GM21737 (cell line): ENCODE data around the gene VIPR2.
"Not testable (repeated sequence)": the region's sequence is repeated elsewhere in the genome, so short reads cannot be mapped to it uniquely, and the experiment has no call there.

Experiments used
- ATAC-seq: cut with Tn5 transposase; IDR thresholded peaks from one replicate; pipeline ENCODE4 v1.9.1; 2021; ENCODE audit warnings: mild to moderate bottlenecking, moderate library complexity; ENCODE audit not compliant: unreplicated experiment

Gene VIPR2, protein sequence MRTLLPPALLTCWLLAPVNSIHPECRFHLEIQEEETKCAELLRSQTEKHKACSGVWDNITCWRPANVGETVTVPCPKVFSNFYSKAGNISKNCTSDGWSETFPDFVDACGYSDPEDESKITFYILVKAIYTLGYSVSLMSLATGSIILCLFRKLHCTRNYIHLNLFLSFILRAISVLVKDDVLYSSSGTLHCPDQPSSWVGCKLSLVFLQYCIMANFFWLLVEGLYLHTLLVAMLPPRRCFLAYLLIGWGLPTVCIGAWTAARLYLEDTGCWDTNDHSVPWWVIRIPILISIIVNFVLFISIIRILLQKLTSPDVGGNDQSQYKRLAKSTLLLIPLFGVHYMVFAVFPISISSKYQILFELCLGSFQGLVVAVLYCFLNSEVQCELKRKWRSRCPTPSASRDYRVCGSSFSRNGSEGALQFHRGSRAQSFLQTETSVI

DNA sequence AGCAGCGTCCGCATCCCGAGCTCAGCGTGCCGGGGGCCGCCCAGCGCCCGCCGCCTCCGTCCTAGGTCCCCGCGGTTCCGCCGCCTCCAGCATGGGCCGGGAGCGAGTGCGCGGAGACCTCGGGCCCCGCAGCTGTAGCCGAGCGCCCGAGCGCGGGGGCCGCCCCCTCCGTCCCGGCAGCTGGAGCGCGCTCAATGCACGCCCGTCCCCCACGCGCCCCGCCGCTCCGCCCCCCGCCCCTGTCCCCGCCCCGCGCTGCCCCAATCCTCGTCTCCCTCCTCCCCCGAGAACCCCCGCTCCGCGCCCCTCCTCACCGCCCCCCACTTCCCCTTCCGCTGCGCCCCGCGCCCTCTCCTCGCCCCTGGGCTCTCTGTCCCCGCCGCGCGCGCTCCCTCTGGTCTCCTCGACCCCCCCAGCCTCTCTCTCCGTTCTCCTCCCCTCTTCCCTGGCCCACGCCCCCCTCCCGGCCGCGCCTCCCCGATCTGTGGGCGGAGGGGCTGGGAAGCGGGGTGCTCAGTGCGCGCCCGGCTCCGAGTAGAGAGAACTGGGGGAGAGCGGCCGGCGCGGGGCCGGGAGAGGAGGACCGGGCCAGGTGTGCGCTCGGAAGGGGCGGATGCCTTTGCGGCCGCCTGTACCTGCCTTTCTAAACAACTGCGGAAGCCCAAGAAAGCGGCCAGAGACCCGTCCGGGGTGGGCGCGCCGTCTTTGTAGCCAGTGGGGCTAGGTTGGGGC lies at the start of gene VIPR2:
VIPR2 (minus strand) TSS at position 110 of the 732 bp plus-strand sequence; CDS start at position 14, 96 bp downstream.
- no peak for ATAC-seq

DNA sequence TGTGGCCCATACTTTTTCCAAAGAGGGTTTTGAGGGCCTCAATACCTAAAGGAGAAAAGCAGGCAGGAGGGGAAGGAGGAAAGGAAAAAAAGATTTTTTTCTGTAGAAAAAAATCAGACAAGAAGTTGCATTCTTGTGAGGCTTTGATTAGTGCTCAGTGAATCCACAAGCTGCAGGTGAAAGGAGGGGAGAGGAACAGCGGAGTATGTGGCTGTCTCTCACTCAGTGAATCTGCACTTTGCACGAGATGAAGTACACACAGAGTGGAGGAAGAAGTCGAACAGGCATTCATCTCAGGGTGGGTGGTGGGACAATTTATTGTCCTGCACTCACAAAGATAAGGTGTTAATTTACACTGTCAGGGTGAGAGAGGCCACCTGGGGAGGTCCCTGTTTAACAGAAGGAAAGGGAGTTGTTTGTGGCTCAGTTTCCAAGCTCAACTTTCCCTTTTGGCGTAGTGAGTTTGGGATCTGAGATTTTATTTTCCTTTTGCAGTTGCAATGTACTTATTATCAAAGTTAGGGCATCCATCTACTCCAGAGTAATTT lies 49.0 kb upstream of the VIPR2 start:
- no peak for ATAC-seq

DNA sequence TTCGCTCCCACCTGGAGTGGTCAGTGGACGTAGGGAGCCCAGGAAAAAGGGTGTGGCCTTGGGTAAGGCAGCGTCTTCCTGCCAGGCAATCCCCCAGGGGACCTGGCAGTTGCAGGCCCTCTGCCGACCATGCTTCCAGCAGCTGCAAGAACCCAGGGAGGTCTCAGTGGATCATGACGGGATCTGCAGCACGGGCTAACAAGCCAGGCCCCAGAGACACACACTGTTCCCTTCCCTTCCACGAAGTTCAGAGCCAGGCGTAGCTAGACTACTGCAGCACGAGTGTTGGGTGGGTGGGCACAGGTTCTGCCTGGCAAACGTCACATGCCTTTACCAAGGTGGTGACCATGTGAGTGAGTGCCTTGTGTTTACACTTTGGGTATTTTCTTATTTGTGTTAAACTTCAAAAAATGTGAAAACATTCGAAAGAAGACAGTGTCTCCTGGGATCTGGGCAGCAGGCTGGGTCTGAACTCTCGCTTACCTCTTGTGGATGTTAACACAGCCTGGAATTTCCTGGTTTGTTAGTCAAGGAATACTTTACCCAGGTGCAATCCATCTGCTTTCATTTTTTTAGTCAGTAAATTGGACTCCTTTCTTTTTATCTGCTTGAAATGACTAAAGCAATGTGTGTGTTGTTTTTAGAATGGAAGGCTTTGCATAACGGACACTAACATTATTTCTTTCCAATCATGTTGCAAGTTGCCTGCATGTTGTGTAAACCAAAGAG lies 48.2 kb upstream of the VIPR2 start:
- ATAC-seq = no peak

DNA sequence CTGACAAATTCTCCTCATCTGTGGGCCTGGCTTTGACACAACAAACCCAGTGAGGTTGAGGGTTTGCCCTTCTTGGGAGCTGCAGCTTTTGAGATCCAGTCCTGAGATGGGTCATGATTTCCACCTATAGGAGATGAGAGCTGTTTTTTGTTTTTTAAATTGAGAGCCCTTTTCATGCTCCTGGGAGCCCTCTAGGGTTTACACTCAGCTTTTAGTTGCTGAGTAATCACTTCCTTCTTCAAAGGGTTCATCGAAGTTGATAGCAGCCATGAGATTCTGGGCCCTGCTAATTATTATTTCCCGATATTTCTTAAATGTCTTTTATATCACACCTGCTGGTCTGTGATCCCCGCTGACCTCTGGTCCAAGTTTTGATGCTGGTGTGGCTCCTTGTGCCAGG lies 47.3 kb upstream of the VIPR2 start:
- no peak for ATAC-seq

DNA sequence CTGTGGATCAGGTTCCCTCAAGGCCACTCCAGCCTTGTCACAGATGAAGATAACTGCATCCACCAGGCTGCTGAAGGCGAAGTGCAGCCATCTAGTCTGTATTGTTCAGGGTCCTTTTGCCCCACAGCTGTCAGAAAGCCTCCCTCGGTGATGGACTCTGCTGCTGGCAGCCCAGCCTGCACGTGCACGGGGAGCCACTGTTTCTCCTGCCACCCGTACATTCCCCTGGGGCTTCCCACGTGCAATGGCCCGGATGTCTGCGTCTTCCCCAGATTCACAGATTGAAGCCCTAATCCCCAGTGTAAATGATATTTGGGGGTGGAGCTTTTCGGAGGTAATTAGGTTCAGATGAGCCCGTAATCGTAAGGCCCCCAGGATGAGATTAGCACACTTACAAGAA lies 46.6 kb upstream of the VIPR2 start:
- no peak for ATAC-seq

DNA sequence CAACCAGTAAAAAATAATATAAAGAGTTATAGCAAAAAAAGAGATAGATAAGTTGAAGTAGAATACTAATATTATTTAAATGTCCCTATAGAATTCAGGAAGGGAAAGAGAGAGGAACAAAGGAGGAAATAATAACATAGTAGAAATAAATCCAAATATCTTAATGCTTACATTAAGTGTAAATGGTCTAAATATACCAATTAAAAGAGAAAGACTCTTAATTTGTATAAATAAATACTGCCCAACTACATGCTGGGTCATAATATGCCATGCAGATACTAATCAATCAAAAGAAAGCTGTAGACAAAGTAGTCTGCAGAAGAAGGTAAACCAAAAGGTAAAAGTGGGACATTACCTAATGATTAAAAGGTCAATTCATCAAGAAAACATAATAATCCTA lies 43.3 kb upstream of the VIPR2 start:
- ATAC-seq = no peak

DNA sequence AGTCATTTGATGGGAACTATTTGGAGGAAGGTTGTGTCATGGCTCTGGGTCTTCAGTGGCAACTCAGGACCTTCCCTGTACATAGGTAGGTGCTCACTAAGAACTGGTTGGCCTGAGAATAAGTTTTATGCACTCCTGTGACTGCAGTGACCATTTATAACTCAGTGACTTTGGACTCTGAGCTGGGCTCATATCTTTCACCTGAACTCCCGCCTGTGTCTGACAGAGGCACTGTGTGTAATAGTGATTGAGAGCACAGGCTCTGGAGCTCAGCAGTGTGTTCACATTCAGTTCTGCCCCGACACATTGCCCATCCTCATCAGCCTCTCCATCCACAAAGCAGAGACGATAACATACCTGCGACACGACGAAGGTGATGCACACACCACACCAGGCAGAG lies 34.6 kb upstream of the VIPR2 start:
- ATAC-seq = no peak

DNA sequence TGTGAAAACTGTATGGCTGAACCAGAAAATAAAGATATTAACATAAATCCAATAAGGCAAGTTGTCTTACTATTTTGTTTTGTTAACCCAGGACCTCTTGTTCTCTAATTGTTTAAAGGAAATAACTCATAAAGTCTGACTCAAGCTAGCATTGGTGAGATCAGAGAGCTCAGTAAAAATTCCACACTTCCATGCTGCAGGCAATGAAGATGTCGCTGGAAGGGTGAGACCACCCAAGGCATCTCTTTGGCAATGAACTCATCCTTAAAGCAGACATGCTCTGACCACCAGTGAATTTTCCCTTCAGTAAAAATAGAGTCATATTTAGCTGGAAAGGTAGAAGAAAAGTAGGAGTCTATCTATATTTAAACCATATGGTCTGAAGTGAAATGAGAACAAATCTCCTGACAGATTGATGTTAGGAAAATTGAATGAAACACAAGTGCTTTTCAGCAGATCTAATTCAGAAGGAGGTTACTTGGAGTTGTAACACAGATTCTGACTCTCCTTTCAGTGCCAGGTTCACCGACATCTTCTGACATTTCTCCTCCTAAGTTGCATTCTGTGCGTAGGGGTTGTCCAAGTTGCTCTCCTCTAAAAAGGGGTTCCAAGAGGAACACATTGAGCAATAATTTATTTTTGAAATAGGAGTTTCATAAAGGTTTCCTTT lies 32.8 kb upstream of the VIPR2 start:
- no peak for ATAC-seq

DNA sequence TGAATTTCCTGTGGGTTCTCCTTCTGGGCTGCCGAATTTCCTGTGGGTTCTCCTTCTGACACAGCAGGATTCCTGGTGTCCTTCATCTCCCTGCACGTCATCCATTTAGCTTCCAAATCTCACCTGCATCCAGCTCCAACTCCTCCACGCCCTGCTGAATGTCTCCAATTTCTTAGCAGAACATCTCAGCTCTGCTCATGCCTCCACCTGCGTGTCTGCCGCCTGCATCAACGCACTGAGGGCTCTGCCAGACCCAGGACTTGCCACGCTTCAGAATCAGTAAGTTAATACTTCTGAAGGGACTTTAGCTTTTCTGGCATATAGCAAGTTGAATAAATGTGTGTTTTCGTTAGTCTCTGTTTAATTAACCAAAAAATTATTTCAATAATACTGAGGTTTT lies 31.1 kb upstream of the VIPR2 start:
- no peak for ATAC-seq

DNA sequence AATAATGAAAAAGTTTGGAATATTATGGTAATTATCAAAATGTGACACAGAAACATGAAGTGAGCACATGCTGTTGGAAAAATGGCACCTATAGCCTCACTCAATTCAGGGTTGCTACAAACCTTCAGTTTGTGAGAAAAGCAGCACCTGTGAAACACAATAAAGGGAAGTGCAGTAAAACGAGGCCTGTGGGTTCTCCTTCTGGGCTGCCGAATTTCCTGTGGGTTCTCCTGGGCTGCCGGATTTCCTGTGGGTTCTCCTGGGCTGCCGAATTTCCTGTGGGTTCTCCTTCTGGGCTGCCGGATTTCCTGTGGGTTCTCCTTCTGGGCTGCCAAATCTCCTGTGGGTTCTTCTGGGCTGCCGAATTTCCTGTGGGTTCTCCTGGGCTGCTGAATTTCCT lies 30.4 kb upstream of the VIPR2 start:
- ATAC-seq = not testable (repeated sequence)

DNA sequence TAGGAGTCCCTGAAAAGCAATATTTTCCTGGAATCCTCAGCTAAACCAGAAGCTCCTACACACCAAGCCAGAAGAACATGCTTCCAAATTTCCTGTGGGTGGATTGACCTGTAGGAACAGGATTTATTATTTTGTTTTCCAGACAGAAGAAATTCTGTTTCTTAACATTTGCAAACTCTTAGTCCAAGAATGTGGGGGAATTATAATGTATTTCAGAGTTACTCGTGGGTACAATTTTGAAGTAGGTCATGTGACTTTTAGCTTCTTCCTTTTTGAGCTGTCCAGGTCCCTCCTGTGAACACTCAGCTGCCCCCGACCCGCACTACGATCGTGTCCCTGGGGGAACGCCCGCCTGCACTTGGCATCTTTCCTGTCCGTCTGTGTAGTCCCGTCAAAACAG lies 27.7 kb upstream of the VIPR2 start:
- no peak for ATAC-seq

DNA sequence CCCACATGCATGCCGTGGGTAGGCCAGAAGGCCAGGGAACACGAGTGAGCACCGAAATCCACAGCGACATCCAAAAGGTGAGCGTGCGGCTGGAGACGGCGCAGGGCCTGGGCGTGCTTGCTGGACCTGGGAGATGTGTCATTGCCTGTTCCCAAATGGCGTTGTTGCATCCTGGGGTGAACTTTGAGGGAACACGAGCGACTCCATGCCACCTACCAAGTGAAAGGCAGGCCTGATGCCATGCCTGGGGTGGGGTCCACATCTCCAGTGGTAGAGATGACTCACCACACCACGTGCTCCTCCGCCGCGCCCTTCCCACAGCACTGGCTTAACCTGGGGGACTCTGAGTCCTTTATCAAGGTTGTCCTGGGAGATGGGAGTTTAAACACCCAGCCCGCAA lies 24.7 kb upstream of the VIPR2 start:
- no peak for ATAC-seq

DNA sequence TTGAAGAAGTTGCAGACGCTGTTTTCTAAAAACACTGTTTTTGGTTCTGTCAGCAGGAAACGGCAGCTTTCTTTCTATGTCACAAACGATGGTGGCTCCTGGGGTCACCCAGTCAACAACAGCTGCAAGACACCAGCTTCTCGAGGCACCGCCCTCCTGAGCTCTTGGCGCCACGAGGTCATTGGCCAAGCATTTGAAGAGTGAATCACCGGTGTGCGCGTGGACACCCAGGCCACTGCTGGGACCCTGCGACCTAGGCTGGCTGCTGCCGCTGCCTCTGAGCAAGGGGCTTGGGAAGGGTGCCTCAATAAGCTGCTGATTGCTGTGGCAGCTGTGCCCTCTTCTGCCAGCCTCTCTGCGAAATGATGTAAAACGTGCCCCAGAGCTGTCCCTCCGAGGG lies 22.5 kb upstream of the VIPR2 start:
- ATAC-seq = no peak

DNA sequence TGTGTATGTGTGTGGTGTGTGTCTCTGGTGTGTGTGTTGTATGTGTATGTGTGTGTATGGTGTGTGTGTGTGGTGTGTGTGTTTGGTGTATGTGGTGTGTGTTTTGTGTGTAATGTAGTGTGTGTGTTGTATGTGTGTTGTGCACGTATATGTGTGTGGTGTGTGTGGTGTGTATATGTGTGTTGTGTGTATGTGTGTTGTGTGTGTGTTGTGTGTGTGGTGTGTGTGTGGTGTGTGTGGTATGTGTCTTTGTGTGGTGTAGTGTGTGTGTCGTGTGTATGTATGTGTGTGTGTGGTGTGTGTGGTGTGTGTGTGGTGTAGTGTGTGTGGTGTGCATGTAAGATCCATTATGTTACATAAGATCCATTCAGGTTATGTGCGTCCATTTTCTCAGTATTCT lies 21.9 kb upstream of the VIPR2 start:
- no peak for ATAC-seq

DNA sequence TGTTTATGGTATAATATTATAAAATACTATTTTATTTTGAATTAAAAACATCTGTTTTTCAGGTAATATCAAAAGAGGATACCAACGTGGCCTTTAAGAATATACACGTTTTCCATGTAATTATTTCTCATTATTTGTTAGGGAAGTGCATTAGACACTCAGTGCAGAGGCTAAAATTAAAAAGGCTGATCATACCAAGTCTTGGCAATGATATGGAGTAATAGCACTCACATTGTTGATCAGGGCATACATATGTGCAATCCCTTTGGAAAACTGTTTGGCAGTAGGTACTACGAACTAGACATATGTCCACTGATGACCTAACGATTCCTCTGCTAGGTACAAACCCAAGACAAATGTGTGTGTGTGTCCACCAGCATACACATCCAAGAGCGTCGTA lies 20.7 kb upstream of the VIPR2 start:
- no peak for ATAC-seq

DNA sequence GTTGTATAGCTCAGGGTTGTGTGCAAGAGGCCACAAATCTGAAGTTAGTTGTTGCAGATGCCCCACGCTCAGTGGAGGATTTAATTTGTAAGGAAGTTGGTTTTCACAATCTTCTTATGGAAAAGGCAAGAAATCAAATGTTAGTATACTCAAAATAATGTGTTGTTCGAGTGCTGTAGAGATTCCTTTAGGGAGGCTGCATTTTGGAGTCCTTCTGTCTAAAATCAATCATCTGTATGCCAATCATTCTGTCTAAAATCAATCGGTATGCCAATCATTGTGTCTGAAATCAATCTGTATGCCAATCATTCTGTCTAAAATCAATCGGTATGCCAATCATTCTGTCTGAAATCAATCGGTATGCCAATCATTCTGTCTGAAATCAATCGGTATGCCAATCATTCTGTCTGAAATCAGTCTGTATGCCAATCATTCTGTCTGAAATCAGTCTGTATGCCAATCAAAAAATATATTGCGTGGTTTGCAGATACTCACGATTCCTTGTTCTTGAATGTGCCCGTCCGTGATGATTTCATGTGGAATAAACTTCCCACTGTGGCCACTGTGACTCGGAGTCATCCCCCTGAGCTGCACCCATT lies 19.1 kb upstream of the VIPR2 start:
- ATAC-seq = not testable (repeated sequence)

DNA sequence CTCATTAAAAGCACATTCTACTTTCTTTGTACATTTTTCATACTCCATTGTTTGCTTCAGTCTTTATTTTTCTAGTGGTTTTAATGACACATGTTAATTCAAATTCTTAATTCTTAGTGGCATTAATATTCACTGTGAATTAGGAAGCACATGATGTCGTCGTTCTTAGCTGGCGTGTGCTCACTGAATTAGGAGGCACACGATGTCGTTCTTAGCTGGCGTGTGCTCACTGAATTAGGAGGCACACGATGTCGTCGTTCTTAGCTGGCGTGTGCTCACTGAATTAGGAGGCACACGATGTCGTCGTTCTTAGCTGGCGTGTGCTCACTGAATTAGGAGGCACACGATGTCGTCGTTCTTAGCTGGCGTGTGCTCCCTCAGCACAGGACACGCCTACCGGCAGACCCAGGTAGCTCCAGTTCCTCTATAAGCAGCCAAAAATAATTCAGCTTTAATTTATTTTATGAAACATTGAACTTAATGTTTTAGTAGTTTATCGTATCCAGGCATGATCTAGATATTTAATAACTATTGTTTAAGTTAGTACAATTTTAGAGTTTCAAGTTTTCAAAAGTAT lies 17.5 kb upstream of the VIPR2 start:
- ATAC-seq = not testable (repeated sequence)

DNA sequence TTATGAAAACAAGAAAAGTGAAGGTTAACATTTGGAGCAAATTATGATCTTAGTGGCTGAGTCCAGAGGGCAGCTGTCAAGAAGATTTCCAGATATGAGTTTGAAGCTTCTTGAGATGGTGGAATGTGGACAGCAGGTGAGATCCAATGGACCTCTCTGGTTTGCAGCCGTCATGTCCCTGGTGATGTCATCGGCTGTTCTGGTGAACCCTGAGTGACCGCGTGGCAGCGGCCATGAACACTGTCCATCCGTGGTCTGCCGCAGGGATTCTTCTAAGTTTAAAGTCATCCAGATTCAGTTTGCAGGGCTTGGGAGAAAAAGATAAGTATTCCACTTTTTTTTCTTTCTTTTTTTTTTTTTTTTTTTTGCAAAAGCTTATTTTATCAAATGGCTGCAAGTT lies 15.8 kb upstream of the VIPR2 start:
- ATAC-seq = no peak

DNA sequence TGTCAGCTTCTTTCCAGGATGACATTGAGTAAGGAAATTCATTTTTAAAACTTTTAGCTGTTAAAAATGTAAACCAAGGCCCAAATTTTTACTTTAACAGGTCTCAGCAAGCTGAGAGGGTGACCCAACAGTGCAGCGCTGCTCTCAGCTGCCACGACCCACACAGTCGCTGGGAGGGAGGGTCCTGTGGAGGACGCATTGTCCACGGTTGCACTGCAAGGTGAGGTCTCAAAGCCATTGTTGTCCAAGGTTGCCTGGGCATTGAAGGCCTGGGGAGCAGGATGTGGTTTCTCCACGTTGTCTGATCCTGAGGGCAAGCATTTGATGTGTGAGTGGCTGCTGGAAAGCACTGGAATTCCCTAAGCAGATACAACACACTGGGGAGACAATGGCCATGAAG lies 15.1 kb upstream of the VIPR2 start:
- no peak for ATAC-seq

DNA sequence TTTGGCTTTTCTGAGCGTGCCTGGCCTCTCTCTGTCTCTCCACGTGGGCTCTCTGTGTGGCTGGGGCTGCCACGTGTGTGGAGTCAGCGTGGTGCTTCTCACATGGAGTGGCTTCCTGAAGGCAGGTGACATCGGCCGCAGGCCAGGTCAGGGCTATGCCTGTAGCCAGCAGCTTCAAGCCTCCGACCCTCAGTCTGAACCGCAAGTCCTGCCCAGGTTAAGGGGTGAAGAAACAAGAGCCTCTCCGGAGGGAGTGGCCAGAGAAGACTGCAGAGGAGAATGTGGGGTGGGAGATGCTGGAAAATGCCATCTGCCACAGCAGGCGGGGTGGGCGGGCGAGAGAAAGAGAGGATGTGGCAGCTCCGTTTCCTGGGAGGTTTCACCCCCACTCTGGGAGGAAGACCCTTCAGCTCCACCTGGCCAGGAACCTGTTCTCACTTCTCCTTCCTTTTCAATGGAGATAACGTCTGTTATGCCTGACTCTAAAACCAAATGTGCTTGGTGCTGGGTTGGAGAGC lies 14.3 kb upstream of the VIPR2 start:
- ATAC-seq = no peak
